IPS DF 4.7 (cell line): Measurements from ENCODE around the gene TUBGCP5.
"Not testable (repeated sequence)": the region's sequence is repeated elsewhere in the genome, so short reads cannot be mapped to it uniquely, and the experiment has no call there.

ENCODE experiments used
- DNase-seq: peaks from one replicate; pipeline ENCODE4 v3.0.0-alpha.2; 2013; ENCODE audit warnings: low spot score; ENCODE audit errors: extremely low read depth

TUBGCP5 gene

DNA sequence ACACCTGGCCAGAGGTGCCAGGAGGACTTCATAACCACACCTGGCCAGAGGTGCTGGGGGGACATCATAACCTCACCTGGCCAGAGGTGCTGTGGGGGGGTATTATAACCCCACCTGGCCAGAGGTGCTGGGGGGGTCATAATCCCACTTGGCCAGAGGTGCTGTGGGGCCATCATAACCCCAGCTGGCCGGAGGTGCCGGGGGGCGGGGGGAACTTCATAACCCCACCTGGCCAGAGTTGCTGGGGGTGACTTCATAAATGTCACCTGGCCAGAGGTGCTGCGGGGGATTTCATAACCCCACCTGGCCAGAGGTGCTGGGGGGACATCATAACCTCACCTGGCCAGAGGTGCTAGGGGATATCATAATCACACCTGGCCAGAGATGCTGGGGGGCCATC lies 4.2 kb upstream of the TUBGCP5 start:
- not testable (repeated sequence) for DNase-seq

DNA sequence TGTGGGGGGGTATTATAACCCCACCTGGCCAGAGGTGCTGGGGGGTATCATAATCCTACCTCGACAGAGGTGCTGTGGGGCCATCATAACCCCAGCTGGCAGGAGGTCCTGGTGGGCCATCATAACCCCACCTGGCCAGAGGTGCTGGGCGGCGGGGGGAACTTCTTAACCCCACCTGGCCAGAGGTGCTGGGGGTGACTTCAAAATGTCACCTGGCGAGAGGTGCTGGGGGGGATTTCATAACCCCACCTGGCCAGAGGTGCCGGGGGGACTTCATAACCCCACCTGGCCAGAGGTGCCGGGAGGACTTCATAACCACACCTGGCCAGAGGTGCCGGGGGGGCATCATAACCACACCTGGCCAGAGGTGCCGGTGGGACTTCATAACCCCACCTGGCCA lies 2.4 kb upstream of the TUBGCP5 start:
- DNase-seq: not testable (repeated sequence)

DNA sequence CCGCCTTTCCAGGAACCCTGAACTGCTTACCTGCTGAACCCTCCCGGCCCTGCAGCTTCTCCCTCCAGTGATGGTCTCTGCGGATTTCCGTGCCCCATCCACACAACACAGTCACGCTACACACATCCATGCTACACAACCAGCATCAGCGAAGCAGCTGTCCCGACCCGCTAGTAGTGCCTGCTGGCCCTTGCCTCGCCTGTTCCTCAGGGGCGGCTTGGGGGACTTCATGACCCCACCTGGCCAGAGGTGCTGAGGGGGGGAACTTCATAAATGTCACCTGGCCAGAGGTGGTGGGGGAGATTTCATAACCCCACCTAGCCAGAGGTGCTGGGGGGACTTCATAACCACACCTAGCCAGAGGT lies 530 bp upstream of the TUBGCP5 start:
- DNase-seq: no peak

DNA sequence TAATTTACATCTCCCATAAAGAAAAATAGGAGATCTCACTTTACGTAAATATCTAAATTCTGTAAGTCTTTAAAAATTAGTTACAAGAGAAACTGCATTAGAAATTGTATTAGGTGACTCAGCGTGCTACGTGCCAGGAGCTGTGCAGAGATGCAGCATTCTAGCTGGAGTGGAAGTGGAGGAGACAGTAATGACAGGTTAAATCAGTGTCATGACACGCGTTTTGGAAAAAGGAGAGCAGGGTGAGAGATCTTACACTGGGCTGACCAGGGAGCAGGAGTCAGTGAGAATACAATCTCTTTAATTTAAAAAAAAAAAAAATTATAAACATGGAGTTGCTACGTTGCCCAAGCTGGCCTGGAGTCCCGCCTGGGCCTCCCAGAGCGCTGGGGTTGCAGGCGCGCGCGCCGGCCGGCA lies 635 bp downstream of the TUBGCP5 start:
- no peak for DNase-seq

DNA sequence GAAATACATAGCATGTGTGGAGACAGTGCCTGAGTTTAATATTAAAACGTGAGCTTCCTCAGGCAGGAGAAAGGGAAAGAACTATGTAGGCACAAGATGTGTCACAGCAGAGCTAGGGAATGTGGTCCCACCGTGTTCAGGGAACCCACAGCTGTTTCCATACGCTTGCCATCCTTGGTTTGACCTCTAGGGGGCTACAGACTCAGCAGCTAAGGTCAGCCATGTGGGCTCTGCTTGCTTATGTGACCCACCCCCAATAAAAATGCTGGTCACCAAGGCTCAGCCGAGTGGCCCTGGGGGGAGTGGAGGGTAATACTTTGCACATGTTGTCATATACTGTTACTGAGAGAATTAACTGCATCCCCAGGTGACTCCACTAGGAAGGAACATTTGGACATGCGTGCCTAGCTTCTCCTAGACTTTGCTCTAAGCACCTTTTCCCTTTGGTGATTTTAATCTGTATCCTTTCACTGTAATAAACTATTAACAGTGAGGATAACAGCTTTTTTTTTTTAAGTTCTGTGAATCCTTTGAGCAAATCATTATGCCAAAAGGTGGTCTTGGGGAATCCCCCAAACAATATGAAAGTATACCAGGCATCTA lies 3.3 kb downstream of the TUBGCP5 start:
- DNase-seq: peak; percentile 66

DNA sequence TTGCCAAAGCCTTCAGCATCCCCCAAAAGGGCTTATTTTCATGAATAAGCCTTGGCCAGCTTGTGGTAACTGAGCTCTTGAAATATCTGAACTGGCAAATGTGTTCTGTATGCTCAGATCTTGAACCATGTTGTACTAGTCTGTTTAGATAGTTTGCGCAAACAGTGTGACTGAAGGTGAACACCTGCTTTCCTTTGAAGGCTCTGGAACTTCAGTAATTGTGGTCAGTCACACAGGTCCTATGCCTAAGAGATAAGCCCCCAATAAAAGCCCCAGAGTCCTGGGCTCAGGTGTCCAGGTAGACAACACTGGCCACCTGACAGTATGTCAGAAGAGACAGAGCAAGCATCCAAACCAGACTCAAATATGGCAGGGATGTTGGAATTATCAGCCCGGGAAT lies 5.4 kb downstream of the TUBGCP5 start:
- no peak for DNase-seq

DNA sequence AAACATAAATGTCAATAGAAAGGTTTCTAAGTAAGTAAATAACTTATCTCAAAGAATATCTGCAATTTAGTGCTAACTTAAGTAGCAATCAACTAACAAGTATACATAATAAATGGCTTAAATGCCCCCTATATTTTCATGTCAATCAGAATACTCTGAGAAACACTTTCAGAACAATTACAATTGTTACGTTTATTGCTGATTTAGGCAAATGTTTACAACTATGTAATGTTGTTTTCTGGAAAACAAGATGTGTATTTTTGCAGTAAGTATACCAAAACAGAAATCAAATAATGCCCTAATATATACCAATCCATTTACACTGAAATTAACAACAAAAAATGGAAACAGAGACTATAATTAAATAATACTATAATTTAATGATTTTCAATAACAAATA lies 13.2 kb downstream of the TUBGCP5 start:
- DNase-seq: no peak

DNA sequence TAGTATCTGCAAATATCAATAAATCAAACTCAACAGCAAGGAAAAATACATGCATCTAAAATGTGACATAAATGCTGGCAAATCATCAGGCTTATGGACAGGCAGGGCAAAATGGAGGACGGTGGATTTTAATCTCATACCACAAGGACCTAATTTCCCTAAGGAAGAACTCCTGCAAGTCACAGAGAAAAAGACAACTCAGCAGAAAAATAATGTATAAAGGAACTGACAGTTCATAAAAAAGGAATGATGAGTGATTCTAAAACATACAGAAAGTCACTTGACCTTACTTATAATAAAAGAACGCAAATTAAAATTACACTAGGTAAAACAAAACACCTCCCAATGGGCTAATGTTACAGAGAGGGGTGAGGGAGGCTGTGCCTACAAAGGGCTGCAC lies 17.2 kb downstream of the TUBGCP5 start:
- no peak for DNase-seq

DNA sequence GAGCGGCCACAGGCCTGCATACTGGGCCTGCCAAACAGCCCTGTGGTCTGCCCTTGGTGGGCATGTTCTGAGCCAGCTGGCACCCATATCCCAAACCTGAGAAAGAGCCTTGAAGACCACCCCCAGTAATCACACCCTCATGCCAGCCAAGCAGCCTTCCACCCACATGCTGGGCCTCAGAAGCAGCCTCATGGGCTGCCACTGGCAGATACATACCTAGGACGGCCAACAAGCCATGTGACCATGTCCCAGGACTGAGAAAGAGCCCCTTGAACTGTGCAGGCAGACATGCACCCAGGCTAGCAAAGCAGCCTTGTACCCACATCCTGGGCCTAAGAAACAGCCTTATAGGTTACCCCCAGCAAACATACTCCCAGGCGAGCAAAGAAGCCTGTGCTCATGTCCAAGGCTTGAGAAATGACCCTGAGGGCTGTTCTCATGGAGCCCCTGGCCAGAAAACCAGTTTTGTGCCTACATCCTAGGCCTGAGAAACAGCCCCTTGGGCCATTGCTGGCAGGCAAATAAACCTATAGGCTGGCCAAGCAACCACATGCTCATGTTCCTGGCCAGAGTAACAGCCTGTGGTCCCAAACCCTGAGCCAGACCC lies 24.9 kb downstream of the TUBGCP5 start:
- no peak for DNase-seq

DNA sequence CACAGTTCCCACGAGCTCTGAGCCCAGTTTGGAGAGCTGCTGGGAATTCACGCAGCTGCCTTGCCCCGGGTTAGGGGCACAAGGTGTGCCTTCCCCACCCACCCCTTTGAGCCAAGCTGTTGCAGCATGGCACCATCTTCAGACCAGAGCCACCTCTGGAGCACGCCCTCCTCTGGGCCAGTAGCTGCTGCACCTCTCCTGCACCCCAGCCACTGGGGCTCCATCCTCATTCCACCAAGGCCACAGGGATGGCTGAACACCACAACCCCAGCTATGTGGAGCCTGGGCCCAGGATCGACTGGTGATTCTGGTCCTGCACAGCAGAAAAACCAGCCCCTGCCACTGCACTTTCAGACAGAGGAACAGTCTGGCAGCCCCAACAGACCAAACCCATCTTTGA lies 25.7 kb downstream of the TUBGCP5 start:
- DNase-seq: no peak

DNA sequence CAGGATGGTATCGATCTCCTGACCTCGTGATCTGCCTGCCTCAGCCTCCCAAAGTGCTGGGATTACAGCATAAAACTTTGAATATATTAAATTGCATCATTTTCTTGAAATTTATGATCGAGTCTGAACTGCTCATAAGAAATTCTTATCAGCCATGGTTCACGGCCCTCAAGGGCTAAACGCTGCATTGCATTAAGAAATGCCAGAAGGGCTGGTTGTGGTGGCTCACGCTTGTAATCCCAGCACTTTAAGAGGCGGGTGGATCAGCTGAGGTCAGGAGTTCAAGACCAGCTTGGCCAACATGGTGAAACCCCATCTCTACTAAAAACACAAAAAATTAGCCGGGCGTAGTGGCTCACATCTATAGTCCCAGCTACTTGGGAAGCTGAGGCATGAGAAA lies 26.8 kb downstream of the TUBGCP5 start:
- not testable (repeated sequence) for DNase-seq

DNA sequence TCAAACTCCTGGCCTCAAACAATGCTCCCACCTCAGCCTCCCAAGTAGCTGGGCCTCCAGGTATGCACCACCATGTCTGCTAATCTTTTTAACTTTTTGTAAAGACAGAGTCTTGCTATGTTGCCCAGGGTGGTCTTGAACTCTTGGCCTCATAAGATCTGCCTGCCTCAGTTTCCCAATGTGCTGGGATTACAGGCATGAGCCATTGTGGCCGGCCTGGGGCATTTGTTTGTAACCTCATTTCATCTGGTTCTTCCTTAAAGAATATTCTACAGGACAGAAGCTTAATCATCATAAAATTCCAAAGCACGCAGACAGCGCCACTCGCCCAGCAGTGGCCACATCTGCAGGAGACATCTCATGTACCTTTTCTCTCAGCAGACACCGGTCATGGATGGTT lies 35.6 kb downstream of the TUBGCP5 start:
- no peak for DNase-seq

DNA sequence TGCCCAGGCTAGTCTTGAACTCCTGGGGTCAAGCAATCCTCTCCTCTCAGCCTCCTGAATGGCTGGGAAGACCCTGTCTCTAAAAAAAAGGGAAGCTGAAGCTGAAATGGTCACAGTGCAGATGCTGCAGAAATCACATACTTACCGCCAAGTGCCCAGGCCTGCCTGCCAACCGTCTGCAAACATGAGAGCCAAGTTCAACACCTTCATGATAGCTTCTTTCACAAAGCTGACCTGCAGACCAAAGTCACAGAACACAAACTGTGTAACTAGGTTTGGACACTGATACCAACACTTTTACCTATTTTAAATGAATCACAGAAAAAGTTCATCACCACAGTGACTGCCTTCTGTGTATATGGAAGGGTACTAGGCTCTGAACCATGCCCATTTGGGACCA lies 36.4 kb downstream of the TUBGCP5 start:
- DNase-seq: no peak

DNA sequence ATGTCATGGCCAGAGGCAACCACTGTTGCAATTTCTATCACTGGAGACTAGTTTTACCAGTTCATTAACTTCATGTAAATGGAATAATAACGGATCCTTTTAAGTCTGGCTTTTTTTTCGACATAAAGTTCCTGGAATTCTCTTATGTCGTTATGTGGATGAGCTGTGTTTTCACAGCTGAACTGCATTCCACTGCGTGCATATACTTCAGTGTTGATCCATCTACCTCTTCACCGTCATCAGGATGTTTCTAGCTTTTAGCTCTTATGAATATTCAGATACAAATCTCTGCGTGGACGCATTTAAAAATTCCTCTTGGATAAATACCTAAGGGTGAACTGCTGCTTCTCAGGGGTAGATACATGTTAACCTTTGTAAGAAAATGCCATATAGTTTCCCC lies 43.6 kb downstream of the TUBGCP5 start:
- no peak for DNase-seq

DNA sequence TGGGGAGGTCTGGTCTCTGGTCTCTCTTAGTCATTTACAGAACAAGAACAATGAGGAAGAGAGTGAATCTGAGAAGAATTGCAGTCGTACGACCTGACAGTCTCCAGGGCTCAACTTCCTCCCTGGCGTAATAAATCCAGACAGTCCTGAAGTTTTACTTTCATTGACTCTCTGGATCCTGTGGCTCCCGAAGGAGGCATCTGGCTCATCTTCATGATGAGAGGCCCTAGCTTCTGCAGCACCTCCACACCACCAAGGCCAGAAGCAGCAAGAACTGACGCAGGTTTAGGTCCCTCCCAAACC lies 47.4 kb downstream of the TUBGCP5 start:
- DNase-seq: no peak

DNA sequence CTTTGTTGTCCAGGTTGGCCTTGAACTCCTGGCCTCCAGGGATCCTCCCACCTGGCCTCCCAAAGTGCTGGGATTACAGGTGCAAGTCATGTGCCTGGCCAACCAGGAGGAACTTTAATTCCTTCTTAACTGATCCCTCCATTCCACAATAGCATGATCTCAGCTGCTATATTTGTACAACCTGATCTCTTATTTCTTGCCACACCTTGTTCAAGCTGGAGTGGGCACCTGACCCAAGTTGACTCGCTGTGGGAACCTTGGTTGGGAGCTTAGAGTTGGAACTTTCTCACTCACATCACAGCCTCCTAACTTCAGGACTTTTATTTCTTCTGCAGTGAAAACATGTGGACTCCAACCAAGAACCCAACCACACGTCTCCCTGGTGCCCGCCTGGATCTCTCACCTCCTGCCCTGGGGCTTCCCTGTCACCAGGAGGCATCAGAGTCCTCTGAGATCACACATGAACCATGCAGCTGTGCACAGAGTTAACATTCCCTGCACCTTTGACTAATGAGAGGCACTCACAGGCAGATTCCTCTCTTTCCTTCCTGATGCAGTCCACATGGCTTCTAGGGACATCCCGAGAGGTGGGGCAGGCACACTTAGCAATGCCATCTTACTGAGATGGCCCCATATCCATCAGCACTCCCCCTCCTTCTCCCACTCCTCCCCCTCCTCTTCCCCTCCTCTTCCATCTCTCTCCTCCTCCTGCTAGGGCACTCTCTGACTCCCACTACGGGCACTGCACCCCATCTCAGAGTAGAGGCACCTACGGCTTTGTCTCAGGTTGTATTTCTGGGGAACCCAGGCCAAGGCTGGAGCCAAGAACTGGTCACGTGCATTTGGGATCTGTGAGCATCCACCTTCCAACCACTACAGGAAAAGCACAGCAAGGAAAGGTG lies 49.5 kb downstream of the TUBGCP5 start:
- no peak for DNase-seq

DNA sequence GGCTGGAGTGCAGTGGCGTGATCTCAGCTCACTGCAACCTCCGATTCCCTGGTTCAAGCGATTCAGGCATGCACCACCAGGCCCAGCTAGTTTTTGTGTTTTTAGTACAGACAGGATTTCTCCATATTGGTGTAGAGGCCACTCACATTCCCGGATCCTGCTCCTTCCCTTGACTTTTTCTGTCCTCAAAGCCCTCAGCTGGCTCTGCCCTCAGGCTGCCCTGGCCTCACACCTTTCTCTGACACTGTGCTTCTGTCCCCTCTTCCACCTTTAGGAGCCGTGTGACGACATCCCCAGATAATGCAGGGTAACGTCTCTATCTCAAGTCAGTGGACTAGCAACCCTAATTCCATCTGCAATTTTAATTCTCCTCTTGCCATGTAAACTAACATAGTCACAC lies 50.6 kb downstream of the TUBGCP5 start:
- DNase-seq: no peak

DNA sequence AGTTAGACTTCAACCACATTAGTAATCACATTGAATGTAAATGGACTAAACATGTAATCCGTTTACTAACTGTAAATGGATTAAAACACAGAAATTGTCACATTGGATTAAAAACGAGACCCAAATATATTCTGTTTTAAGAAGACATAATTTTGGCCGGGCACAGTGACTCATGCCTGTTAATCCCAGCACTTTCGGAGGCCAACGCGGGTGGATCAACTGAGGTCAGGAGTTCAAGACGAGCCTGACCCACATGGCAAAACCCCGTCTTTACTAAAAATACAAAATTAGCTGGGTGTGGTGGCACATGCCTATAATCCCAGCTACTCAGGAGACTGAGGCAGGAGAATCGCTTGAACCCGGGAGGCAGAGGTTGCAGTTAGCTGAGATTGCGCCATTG lies 57.4 kb downstream of the TUBGCP5 start:
- DNase-seq: not testable (repeated sequence)

DNA sequence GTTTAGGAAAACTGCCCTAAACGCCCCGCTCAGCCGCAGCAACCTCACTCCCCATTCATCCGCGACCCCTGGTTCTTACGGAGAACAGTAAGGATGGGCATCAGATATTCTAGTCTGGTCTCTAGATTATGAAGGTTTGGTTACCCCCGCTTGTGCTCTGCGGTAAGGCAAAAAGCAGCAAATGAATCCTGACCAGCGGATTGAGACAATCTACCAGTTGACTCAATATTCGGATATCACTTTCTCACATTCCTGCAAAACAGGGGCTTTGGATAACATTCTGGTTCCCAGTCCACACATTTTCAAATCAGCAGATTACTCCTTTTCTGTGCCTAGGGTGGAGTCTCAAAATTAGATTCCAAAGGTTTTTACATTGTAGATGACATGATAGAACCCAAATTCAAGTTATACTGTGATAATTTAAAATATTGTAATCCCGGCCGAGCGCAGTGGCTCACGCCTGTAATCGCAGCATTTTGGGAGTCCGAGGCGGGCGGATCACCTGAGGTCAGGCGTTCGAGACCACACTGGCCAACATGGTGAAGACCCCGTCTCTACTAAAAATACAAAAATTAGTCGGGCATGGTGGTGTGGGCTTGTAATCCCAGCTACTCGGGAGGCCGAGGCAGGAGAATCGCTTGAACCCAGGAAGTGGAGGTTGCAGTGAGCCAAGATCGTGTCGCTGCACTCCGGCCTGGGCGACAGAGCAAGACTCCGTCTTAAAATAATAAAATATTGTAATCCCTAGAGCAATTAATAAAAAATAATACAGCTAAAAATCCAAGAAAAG lies 58.1 kb downstream of the TUBGCP5 start:
- no peak for DNase-seq

DNA sequence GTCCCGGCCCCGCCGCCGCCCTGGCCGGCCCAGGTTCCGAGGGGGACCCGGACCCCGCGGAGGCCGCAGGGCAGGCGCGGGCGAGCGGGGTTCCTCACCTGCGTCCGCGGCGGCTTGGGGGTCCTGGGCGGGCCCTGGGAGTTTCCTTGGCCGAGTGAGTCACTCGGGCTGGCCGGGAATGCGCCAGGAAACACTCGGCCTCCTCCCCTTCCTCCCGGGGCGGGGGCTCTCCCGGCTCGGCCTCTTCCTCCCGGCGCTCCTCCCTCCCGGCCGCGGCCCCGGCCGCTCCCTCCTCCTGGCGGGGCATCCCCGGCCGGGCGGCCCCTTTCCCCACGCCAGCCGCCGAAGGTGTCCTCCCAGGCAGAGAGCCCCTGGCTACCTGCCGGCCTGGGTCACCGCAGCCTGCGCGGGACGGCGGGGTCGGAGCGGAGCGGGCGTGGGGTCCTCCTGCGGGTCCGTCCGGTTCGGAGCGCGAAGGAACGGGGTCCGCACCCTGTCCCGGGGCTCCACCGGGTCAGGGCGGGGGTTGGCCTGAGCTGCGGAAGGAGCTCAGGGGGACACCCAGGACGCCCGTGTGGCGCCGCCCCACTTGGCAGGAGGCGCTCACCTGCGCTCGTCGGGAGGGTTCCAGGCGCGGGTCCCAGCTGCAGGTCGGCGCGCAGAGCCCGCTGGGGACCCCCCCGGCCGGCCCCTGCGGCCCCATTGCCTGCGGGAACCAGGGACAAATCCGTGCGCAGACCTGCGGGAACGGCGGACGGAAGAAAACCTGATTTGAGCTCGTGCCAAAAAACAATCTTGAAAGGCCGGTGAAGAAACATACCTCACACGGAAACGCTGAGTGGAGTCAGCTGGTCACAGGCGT lies 58.9 kb downstream of the TUBGCP5 start, which contains the start of gene CYFIP1:
CYFIP1 (minus strand) TSS at position 180 of the 862 bp plus-strand sequence. CDS start 33,083 bp downstream, outside the sequence.
- DNase-seq: no peak
